GM12801 (cell line): Measurements from ENCODE around the gene RNASEH2B.

Source experiments
- TF ChIP-seq, protein P1 (sequence below): IDR thresholded peaks from one replicate; pipeline ENCODE4 v1.5.1; 2011; ENCODE audit warnings: control low read depth; ENCODE audit not compliant: insufficient read length; ENCODE audit errors: extremely low read depth

The RNASEH2B gene, protein sequence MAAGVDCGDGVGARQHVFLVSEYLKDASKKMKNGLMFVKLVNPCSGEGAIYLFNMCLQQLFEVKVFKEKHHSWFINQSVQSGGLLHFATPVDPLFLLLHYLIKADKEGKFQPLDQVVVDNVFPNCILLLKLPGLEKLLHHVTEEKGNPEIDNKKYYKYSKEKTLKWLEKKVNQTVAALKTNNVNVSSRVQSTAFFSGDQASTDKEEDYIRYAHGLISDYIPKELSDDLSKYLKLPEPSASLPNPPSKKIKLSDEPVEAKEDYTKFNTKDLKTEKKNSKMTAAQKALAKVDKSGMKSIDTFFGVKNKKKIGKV

DNA sequence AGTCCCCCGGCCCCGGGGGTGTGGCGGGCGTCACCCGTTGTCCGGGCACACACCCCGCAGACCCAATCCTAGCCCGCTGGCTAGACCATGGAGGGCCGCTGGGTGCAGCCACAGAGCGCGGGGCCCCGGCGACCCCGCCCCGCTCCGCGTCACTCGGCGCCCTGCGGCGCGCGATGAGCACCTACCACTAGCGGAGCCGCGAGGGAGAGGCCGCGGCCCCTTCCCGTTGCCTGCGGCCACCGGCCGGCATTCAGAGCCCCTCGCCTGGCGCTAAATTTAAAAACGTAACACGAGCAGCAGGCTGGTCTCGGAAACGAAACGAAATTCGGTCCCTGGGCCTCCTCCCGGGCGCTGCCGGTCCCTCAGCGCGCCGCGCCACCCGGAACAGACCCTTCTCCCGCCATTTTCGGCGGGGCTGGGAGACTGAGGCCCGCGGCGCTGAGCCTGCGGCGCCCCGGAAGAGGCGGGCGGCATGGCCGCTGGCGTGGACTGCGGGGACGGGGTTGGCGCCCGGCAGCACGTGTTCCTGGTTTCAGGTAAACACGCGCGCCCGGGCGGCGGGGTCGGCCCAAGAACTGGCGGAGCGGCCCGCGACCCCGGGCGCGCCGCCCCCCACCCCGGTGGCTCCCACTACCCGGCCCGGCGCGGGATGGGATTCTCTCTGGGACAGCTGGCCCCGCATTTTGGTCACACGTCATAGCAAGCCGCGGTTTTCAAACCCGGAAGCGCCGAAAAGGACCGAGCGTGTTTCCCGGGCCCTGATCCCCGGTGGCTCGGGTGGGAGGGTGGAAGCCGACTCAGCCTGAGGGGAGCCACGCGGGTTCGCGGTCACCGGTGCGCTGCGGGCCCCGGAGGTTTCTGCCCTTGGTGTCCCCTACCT, at the start of gene RNASEH2B:
Gene RNASEH2B (plus strand): TSS at position 187 of the 880 bp plus-strand sequence. CDS start 286 bp downstream, at position 473.
- TF ChIP-seq, protein P1, sequence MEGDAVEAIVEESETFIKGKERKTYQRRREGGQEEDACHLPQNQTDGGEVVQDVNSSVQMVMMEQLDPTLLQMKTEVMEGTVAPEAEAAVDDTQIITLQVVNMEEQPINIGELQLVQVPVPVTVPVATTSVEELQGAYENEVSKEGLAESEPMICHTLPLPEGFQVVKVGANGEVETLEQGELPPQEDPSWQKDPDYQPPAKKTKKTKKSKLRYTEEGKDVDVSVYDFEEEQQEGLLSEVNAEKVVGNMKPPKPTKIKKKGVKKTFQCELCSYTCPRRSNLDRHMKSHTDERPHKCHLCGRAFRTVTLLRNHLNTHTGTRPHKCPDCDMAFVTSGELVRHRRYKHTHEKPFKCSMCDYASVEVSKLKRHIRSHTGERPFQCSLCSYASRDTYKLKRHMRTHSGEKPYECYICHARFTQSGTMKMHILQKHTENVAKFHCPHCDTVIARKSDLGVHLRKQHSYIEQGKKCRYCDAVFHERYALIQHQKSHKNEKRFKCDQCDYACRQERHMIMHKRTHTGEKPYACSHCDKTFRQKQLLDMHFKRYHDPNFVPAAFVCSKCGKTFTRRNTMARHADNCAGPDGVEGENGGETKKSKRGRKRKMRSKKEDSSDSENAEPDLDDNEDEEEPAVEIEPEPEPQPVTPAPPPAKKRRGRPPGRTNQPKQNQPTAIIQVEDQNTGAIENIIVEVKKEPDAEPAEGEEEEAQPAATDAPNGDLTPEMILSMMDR = no peak

DNA sequence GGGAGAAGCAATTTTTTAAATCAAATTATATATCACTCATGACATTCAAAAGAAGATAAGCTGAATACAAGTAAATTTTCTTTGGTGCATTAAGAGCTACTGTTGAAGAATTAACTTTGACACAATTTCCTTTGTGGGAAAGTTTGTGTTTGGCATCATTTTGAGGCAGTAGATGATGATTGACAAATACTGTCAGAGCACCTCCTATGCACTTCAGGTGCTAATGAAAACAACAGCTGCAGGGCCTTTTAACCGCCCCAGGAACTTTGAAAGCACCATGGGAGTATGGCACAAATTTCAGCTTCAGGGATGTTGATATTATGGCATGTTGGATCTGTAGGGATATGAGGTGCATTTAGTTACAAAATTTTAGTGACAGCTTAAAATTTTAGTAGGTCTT, 45.1 kb upstream of the RNASEH2B start:
- TF ChIP-seq, protein P1 = no peak

DNA sequence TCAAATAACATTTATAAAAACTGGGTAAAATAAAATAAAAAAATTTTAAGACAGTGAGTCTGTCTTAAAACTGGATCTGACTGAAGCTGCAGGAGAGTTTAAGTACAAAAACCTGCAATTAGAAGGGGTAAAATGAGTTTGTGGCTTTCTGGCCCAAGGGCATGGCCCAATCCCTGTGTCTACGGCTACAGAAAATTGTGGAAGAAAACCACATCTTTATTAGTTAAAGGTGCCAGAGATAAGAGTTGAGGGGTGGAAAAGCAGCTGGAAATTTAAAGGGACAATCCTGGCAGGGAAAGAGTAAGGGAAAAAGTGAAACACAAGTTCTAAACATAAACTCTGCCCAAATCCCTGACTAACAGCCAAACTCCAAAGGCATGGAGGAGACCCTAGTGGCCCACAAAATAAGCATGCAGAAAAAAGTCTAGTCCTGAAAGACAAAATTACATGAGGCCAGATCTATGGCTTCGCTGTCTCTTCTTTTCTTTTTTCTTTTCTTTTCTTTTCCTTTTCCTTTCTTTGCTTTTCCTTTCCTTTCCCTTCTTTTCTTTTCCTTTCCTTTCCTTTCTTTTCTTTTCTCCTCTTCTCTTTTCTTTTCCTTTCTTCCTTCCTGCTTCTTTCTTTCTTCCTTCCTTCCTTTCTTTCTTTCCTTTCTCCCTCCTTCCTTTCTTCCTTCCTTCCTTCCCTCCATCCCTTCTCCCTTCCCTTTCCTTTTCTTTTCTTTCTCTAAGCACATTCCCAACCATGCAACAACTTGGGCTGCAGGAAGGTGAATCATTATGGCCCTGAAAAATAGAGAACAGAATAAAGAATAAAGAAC, 42.6 kb upstream of the RNASEH2B start:
- TF ChIP-seq, protein P1 = no peak

DNA sequence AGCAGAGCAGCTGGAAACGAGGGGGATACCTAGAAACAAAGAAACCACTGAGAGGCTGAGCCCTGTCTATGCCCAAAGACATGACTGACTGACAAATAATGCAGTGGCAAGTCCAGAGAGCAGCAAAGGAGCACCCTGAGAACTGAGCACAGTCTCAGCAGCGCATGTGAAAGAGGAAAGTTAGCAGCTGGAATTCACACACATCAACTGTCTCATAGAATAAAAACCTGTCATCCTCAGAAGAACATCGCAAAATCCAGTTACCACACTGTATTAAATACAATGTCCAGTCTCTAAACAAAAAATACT, 42.0 kb upstream of the RNASEH2B start:
- TF ChIP-seq, protein P1 = no peak

DNA sequence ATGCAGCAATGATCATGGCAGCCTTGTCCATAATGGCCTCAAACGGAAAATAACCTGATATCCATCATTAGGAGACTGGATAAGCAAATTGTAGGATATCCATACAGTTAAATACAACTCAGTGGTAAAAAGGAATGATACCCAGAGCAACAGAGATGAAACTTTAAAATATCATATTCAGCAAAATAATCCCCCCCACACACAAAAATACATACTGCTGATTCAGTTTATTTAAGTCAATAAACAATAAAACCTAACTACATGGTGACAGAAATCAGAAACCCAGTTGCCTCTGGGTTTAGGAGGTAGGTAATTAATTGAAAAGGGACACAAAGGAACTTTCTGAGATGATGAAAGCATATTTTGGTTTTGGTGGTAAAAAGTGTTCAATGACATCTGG, 38.2 kb upstream of the RNASEH2B start:
- TF ChIP-seq, protein P1 = no peak

DNA sequence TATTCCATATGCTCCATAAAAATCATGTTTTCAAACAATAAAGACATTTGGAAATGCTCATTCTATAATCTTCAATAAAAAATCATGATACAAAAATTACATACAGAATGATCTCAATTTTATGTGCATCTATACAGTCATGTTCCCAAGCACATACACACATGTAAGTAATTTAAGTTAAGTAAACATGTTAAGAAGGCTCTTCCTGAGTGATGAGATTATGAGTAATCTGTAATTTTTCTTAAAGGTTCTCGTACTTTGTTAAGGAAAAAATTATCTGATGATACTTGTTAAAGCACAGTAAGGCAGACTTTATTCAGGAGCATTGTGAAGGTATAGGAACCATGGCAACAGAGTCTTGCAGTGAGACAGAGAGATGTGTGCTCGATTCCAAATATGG, 36.1 kb upstream of the RNASEH2B start:
- TF ChIP-seq, protein P1 = no peak

DNA sequence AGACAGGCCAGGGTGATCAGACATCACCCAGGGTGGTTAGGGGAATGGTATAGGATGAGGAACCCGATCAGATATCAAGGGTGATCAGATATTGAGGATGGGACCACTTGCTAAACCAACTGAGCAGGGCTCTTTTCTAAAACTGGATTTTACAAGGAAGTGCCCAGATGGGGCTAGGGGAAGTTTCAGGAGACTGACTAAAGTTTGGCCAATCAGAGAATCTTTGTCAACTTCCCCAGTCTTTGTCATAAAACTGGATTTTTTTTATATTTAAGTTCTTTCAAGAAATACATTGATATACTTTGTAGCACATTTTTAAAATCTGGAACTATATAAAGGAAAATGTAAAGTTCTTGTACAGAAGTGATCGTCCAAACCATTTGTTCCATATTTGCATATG, 35.6 kb upstream of the RNASEH2B start:
- TF ChIP-seq, protein P1 = no peak
